DMS114 treated with DMSO at 0.1 percent for 48 hours (cell line): ENCODE data around the gene GNPTG.

Source experiments
- DNase-seq: peaks from one replicate; lab custom pipeline; 2025; ENCODE audit not compliant: unreplicated experiment; lab: John Stamatoyannopoulos, UW

The GNPTG gene

GRCh38 chr16:1351582-1352362 lies at the start of gene GNPTG, which contains the start of gene TSR3:
GNPTG (plus strand) TSS chr16:1351931; CDS start chr16:1351966, 35 bp downstream.
TSR3 (minus strand) TSS chr16:1351878; CDS start chr16:1351804, 74 bp downstream.
- DNase-seq: peak; percentile 31

GRCh38 chr16:1305823-1306222 lies 45.9 kb upstream of the GNPTG start:
- DNase-seq: no peak

DNA sequence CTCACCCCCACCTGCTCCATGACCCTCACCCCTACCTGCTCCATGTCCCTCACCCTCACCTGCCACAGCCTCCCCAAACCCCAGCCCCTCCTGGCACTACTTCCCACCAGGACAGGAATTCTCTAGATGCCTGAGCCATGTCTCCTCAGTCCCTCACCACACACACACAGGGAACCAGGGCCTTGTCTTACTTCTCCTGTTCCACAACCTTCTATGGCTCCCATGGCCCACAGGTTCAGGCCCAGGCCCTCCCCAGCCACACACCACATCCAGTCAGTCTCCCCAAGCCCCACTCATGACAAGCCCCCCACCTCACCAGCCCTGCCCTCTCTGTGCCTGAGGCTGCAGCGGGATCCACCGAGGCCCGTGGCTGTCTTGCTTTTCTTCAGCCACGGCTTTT lies 45.4 kb upstream of the GNPTG start:
- no peak for DNase-seq

DNA sequence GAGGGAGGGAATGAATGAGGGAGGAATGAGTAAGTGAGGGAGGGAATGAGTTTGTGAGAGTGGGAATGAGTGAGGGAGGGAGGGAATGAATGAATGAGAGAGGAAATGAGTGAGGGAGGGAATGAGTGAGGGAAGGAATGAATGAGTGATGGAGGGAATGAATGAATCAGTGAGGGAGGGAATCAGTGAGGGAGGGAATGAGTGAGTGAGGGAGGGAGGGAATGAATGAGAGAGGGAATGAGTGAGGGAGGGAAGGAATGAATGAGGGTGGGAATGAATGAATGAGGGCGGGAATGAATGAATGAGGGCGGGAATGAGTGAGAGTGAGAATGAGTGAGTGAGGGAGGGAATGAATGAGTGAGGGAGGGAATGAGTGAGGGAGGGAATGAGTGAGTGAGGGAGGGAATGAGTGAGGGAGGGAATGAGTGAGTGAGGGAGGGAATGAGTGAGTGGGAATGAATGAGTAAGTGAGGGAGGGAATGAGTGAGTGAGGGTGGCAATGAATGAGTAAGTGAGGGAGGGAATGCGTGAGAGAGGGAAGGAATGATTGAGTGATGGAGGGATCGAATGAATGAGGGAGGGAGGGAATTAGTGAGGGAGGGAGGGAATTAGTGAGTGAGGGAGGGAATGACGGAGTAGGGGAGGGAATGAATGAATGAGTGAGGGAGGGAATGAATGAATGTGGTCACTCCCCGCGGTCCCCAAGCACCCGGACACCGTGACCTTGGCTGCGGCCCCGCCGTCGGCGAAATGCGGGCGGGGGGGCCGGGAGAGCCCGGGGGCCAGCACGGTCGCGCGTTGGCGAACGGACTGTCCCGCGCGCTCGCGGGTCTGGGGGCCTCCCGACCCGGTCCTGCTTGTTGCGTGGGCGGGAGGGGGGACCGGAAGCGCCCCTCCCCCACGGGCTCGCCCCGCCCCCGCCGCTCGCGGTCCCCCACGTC lies 43.4 kb upstream of the GNPTG start:
- peak; percentile 33 for DNase-seq

DNA sequence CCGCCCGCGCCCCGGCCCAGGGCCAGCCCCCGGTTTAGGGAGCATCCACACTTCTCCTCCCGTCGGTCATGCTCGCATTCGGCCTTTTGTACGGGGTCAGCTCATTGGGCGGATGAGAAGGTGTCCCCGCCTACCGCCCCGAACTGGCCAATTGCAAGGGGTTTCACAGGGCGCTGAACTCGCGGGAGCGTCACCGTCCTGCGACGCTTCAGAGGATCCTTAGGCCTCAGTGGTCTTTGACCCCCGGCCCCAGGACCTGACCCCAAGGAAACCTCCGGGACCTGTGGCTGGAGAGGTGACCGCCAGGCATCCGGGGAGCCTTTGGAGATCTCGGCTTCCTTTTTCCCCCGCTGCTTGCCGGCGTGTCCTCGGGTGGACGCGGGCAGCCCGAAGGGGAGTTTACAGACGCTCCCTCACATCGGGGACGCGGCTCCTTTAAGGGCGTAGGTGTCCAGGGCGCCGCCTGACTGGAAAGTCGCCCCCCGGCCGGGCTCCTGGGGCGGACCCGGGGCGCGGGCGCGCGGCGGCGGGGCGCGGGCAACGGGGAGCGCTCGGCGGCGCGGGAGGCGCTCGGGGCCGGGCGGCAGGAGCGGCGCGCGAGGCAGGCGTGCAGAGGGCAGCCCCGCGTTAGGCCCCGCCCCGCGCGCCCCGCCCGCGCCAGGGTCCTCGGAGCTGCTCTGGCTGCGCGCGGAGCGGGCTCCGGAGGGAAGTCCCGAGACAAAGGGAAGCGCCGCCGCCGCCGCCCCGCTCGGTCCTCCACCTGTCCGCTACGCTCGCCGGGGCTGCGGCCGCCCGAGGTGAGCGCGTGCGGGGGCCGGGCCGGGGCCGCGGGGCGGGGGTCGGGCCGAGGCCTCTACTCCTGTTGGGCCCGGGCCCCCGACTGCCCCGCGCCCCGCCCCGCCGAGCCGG lies 42.5 kb upstream of the GNPTG start, which contains the start of gene UBE2I:
Gene UBE2I (plus strand): TSS at position 660 of the 909 bp plus-strand sequence. CDS start 4,395 bp downstream, outside the sequence.
- DNase-seq: peak; percentile 86

GRCh38 chr16:1309888-1310831 lies 41.6 kb upstream of the GNPTG start:
- DNase-seq: no peak

DNA sequence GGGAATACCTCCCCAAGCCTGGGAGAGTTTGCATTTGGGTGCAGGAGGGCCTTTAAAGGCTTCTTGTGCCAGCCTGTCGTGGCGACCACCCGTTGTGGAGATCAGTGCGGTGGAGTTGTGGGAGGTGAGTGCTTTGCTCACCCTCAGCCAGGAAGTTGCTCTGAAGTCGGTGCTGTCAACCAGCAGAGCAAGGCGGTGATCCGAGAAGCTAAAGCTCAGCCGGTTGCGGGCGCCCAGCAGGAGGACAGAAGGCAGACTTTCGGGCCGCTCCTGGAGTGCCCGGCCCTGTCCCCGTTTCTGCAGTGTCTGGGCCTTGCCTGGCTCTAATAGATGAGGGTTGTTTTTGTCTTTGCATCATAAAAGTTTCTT lies 40.9 kb upstream of the GNPTG start:
- no peak for DNase-seq

GRCh38 chr16:1311212-1311737 lies 40.5 kb upstream of the GNPTG start:
- no peak for DNase-seq

- DNase-seq: no peak
Observed at GRCh38 chr16:1311738-1312466, 39.8 kb upstream of the GNPTG start.

- no peak for DNase-seq
Observed at GRCh38 chr16:1312467-1312816, 39.3 kb upstream of the GNPTG start.

GRCh38 chr16:1312903-1313302 lies 38.8 kb upstream of the GNPTG start:
- no peak for DNase-seq

DNA sequence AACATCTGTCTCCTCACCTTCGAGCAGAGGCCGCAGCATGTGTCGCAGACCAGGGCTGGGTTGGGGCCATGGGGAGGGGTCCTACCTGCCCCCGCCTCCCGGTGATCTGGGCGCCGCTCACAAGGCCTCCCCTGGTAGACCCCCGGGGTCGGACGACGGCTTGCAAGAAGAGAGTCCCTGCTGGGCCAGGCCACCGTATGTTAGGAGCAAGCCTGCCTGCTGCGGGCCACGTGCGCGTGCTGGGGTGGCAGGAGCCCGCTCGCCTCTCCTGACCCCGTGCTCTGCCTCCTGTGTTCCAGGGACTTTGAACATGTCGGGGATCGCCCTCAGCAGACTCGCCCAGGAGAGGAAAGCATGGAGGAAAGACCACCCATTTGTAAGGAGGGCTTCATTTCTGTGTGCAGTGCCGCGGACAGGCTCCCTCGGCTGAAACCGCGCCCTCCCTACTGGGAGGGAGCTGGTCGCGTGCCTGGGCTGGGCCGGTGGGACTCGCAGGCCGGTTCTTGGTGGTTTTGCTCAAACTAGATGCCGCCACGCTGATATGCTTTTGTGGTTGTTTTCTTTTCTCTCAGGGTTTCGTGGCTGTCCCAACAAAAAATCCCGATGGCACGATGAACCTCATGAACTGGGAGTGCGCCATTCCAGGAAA lies 37.9 kb upstream of the GNPTG start:
- no peak for DNase-seq

DNA sequence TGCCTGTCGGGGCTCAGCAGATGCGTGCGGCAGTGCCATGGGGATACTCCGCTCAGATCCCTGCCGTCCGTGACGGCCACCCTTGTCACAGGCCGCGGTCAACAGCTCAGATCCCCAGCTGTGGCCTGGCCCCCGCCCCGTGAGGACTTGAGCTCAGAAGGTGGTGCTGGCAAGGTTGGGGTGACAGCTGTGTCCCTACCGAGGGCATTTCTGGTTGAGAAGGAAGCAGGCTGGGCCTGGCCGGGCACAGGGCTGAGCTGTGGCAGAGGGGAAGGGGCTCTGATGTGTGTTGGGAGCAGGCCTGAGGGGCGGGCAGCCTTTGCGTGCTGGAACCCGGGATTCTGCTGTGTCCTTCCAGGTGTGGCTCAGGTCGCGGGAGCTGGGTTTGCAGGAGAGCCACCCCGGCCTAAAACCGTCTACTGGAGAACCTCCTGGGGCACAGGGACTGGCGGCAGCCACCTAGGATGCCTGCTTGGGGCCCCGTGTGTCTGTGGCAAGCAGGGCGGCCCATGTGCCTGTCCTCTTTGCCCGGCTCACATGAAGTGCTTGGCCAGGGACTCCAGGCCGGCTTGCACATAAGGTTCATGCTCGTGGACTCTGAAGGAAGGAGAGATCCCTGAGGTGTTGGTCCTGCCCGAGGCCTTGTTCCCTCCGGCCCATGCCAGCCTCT lies 37.2 kb upstream of the GNPTG start:
- DNase-seq: no peak

- no peak for DNase-seq
Observed at GRCh38 chr16:1315081-1316032, 36.4 kb upstream of the GNPTG start.

GRCh38 chr16:1316033-1316405 lies 35.7 kb upstream of the GNPTG start:
- no peak for DNase-seq

DNA sequence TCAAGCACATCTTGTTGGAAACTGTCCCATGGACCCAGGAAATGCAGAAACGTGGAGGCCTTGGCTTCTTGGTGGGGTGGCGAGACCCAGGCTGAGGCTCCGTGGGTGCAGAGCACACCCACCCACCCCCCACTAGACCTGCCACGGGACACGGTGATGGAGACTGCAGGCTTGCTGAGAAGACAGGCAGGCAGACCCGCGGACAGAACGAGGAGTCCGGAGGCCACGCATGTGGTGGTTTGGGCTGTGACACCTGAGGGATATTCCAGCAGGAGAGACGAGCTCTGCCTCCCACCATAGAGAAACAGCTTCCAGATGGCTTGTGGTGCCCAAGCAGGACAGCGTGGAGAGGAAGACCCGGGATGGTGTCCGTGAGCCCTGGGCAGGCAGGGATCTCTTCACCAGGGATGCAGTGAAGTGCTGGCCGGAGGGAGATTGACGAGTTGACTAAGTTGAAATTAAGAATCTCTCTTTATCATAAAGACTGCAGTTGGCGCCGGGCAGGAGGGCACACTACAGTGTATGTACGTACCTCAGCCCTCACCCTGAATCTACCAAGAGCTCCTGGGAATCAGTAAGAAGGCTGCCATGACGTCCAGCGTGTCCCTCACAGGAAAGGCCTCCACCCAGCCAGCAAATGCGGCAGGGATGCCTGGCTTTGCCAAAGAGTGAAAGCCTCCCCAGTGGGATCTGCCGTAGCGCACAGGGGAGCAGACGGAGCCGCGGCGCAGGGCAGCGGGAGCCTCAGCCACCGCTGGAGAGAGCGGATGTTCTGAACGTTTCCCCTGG lies 34.1 kb upstream of the GNPTG start:
- no peak for DNase-seq
